Stimulated activated CD4-positive, alpha-beta T cell treated with anti-CD3 and anti-CD28 coated beads, Interleukin-1b, Interleukin-23, amount 100 ng/mL, for 48 hours (primary cell): ENCODE data around the gene TTC28.
"Not testable (repeated sequence)": the region's sequence is repeated elsewhere in the genome, so short reads cannot be mapped to it uniquely, and the experiment has no call there.

Experiments used
- DNase-seq: peaks from one replicate; pipeline ENCODE4 v3.0.0-alpha.2; 2020

The TTC28 gene

DNA sequence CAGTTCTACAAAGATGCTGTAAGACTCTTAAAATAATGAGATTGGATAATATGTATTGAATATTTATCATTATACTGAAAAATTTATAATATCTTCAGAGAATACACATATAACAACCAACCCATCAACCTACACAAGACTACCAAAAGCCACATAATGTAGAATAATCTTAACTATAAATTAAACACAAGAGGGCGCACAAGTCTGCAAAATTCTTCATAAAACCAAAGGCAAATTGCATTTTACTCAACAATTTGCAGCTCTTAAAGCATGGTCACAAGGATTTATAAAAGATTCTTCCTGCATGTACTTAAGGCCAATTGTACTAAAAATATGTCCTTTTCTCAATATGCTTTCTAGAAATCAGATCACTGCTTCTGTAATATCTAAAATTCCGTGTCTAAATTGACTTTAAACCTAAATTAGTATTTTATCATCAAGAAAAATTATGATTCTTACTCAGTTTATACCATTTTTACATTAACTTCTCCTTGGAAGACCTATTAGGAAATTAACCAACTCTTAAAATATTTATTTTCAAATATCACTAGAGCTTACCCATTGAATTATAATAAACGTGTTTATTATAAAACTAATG is 79.0 kb downstream of the TTC28 start:
- no peak for DNase-seq

DNA sequence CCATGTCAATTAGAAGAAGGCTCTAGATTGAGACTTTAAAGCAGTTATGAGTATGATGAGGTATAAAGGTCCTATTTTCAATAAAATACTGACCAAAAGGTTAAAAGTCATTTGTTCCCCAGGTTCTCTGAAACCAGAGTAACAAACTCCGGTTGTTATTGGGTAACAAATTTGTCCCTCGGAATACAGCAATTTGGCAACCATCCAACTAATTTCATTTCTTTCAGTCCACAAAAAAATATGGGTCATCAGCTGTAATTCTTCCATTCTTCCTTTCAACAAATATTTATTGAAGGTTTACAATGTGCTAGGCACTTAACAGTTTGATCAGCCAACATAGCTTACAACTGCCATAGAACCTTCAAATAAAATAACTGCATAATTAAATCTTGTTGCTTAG is 79.9 kb downstream of the TTC28 start:
- no peak for DNase-seq

DNA sequence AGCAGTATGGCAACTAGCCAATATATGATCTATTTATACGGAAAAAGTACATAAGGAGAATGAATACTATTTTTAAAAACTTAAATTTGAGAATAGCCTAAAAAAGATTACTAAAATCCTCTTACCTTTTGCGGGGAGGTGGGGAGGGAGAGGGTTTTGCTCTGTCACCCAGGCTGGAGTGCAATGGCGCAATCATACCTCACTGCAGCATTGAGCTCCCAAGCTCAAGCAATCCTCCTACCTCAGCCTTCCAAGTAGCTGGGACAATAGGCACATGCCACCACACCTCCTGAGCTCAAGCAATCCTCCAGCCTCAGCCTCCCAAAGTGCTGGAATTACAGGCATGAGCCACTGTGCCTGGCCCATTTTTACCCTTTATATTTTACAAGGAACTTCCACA is 82.0 kb downstream of the TTC28 start:
- DNase-seq, result no peak

DNA sequence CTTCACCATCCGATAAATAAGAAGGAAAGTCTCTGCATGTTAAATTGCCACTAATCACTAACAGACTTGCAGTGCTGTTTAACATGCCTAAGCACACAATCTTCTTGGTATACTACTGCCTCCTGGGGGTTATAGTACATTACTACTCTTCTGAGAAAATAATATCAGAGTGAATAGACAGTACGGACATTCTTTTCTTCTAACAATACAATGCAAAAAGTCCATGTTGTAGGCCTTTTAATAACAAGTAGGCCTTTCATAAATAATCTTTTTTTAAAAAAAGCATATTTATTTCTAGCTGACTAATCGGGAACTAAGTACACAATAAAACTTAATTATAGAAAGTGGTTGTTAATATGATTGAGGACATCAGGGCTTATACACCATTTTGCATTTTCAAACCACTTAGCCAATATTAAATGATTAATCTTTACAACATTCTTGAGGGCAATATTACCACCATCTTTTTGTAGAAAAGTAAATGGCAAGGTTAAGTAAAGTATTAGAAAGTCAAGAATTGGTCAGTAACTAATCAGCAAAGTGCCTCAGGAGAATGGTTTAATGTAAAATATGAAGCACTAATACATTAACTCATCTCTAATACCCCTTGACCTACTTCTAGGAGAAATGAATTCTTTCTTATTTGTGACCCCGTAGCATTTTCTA is 84.7 kb downstream of the TTC28 start:
- DNase-seq, result no peak

DNA sequence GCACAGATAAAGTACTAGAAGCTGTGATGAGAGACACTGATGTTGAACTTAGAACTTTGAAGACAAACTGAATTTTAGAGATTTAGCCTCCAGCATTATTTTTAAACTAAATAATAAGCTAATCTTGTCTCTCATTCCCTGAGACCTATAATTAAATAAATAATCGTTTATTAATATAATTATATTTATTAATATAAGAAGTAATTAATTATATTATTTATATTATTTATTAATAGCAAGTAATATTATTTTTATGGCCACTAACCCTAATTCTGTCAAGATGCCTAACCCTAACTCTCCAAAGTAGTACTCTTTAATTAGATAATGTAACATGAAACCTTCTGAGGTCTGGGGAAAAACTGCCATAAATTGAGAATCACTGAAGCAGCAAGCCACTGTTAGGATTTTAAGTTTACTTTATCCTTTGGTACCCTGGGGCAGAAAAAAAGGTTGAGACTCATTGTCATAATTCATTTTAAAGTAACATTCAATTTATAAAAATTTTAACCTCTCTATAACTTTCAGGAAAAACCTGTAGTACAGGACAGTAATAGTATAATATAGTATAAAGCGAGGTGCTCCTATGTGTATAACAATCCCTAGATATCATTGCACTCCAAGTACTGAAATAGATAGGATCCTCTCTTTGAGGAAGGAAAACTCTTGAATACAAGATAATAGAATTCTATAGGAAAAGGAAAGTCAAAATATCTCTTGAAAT is 85.4 kb downstream of the TTC28 start:
- no peak for DNase-seq

DNA sequence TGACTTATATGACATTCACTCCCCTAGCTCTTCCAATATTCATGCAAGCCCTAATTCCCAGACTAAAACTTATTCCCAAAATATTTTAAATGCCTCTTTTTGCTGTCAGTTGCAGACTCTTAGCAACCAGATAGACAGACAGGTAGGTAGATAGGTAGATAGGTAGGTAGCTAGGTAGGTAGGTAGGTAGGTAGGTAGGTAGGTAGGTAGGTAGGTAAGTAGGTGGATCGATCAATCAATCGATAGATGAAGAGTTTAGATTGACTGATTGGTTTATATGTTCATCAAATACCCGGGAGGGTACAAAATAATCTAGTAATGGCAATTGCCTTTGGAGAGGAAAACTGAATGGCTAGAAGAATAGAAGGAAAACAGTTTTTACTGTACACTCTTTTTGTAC is 86.3 kb downstream of the TTC28 start:
- no peak for DNase-seq

DNA sequence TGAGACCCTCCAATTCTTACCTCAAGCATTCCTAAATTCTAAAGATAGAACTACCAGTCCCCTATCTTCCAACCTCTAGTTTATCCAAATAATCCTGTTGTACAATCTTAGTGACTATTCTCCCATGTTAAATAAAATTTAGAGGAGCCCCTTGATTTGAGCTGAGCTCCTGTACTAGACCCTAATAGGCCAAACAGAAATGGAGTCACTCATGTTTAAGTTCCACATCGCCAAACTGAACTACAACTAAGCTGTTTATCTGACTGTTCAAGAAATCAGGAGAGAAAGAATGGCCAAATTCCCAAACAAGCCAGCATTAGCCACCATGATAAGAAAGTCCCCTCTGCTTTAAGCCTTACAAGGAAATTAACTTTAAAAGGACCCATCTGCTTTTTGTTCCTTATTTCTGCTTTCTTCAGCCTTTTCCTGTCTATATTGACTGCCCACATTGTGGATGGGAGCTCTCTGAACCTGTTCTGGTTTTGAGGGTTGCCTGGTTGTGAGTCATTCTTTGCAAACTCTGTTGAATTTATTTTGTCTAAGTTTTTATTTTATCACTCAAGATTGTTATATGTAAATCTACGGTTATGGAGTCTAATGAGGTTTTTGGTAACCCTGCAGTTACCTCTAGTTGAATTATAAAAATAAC is 90.4 kb downstream of the TTC28 start:
- DNase-seq, result no peak

DNA sequence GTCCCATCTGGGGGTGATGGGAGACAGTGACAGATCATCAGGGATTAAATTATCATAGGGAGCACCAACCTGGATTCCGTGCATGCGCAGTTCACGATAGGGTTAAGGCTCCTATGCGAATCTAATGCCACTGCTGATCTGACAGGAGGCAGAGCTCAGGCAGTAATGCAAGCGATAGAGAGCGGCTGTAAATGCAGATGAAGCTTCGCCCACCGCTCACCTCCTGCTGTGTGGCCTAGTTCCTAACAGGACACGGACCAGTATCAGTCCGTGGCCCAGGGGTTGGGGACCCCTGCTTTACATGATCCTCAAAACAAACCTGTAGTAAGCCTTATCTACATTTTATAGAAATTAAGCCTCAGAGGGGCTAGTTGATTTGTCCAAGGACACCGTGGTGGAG is 94.3 kb downstream of the TTC28 start:
- DNase-seq, result no peak

DNA sequence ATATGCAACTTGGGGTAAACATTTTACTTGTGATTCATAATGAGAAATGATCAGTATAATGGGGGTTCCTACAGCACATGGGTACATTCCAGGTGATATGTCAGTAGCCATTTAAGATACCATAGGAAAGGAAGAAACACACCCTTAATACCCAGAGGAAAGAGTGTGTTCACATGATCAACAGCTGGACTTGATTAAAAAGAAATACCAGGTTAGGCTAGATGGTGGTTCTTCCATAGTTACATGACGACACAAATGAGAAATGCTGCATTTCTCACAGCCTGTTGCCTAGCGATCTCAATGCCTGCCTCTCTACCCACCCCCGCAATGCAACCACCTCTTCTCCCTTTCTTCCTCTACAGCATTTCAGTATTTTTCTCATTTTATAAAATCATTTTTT is 96.8 kb downstream of the TTC28 start:
- no peak for DNase-seq

DNA sequence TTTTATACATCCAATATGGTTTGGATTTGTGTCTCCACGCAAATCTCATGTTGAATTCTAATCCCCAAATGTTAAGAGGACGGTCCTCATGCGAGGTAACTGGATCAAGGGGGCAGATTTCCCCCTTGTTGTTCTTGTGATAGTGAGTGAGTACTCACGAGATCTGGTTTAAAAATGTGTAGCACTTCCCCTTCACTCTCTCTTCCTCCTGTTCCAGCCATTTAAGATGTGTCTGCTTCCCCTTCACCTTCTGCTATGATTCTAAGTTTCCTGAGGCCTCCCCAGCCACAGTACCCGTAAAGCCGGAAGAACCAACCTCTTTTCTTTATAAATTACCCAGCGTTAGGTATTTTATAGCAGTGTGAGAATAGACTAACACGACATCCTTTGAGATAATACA is 98.6 kb downstream of the TTC28 start:
- no peak for DNase-seq

DNA sequence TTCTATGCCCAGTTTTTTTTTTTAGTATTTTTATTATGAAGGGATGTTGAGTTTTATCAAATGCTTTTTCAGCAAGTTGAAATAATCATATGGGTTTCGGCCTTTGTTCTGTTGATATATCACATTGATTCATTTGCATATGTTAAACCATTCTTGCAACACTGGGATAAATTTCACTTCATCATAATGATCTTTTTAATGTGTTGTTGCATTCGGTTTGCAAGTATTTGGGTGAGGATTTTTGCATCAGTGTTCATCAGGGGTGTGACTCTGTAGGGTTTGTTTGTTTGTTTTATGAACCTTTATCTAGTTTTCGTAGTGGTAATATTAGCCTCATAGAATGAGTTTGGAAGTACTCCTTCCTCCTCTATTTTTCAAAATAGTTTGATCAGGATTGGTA is 103.5 kb downstream of the TTC28 start:
- no peak for DNase-seq

DNA sequence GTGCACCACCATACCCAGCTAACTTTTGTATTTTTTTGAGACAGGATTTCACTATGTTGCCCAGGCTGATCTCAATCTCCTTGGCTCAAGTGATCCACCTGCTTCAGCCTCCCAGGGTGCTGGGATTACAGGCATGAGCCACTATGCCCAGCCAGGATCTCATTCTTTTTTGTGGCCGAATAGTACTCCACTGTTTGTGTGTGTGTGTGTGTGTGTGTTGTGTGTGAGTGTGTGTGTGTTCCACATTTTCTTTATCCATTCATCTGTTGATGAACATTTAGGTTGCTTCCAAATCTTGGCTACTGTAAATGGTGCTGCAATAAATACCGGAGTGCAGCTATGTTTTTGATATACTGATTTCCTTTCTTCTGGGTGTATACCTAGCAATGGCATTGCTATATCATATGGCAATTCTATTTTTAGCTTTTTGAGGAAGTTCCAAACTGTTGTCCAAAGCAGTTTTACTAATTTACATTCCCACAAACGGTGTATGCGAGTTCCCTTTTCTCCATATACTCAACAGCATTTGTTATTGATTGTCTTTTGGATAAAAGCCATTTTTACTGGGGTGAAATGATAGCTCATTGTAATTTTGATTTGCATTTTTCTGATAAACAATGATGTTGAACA is 105.4 kb downstream of the TTC28 start:
- no peak for DNase-seq

DNA sequence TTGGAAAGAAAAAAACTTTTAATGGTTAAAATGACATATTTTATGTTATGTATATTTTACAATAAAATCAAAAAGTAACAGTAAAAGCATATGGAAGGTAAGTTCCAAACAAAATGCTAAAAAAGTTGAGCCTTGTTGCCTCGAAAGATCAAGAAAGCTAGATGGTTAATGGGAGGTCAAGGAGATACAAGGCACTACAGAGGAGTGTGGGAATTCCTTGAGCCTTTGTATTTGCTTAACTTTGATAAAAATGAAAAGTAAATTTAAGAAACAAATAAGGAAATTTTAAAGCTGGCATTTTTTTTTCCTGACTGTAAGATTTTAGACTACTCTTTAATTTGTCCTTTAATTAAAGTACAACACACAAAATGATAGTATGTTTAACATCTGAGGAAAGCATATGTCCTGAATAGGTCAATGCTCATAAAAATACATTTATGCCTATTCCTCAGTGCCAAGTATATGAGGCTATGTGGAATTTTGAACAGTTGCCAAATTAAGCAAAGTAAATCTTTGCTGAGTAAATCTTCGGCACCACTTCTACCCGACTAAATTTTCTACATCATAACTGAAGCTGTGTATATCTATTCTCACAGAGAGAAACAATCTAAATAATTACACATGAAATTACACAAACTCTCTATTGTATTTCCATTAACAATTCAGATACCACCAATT is 108.8 kb downstream of the TTC28 start:
- DNase-seq, result no peak

DNA sequence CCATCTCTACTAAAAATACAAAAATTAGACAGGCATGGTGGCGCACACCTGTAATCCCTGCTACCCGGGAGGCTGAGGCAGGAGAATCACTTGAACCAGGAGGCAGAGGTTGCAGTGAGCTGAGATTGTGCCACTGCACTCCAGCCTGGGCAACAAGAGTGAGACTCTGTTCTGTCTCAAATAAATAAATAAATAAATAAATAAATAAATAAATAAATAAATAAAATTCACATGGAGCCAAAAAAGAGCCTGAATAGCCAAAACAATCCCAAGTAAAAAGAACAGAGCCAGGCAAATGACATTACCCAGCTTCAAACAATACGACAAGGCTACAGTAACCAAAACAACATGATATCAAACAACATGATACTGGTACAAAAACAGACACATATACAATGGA is 110.7 kb downstream of the TTC28 start:
- DNase-seq, result not testable (repeated sequence)

DNA sequence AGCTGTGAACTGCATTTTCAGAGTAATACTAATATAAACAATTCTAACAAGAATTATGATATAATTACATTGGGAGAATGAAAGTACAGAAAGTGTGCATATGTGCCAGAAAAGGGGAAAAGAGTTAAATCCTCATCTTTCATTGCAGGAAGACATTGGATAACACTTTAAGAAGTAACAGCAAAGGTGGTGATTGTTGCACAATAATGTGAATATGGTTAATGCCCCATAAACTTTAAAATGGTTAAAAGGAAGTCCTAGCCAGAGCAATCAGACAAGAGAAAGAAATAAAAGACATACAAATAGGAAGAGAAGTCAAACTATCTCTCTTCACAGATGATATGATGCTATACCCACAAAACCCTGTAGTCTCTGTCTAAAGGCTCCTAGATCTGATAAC is 111.5 kb downstream of the TTC28 start:
- DNase-seq, result no peak

DNA sequence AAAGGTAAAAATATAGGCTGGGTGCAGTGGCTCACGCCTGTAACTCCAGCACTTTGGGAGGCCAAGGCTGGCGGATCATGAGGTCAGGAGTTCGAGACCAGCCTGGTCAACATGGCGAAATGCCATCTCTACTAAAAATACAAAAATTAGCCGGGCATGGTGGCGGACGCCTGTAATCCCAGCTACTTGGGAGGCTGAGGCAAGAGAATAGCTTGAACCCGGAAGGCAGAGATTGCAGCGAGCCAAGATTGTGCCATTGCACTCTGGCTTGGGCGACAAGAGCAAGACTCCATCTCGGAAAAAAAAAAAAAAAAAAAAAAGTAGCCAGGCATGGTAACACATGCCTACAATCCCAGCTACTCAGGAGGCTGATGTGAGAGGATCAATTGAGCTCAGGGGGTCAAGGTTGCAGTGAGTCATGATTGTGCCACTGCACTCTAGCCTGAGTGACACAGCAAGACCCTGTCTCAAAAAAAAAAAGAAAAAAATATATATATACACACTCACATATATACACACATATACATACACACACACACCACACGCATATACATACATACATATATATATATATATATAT is 112.6 kb downstream of the TTC28 start:
- not testable (repeated sequence) for DNase-seq

DNA sequence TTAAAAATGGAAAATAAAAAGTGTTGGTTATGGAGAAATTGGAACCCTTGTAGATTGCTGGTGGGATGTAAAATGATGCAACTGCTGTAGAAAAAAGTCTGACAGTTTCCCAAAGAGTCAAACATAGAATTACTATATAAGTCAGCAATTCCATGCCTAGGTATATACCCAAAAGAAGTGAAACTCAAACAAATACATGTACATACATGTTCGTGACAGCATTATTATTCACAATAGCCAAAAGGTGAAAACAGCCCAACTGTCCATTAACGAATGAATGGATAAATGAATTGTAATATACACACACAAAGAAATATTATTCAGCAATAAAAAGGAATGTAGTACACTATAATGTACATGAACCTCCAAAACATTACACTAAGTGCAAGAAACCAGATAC is 116.0 kb downstream of the TTC28 start:
- DNase-seq, result no peak

DNA sequence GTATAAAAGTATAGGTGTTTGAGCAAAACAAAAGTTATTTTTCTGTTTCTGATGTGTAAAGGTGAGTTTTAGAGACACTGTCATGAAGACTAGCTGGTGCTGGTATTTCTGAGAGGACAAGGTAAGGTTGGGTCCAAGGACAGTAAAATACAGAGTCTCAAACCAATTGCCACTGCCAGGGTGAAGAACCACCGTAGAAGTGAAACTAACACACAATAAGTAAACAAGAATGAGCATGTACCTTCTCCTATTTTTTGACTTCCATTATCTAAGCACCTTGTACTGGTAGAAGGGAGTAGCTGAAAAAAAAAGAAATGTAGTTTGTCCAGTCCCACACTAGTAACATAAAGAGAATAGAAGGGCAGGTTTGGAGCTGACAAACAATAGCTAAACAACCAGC is 117.3 kb downstream of the TTC28 start:
- DNase-seq, result no peak

DNA sequence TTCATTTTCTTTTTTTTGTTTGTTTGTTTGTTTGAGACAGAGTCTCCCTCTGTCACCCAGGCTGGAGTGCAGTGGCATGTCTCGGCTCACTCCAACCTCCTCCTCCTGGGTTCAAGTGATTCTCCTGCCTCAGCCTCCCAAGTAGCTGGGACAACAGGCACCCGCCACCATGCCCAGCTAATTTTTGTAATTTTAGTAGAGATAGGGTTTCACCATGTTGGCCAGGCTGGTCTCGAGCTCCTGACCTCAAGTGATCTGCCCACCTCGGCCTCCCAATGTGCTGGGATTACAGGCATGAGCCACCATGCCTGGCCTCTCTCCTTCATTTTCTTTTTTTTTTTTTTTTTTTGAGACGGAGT is 118.9 kb downstream of the TTC28 start:
- not testable (repeated sequence) for DNase-seq

DNA sequence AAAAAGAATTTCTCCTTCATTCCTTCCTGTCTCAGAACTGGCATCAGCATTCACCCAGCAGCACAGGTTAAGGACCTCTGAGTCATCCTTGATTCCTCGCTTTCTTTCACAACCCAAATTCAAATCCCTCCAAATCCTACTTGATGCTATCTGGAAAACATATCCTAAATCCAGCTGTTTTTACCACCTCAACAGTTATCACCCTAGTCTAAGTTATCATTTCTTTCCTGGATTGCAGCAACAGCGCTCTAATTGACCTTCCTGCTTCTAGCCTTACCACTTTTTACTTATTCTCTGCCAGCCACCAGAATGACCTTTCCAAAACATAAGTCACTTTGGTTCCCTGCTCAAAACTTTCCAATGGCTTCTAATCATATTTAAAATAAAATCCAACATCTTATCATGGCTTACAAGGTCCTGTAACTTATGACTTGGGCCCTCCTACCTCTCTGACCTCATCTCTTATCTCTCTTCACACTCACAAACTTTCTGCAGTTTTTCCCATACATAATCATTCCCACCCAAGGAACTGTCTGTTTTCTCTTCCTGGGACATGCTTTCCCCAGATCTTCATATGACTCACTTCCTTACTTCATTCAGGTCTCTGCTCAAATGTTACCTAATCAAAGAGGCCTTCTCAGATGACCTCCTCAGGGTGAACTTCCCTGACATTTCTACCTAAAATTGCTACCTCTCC is 119.4 kb downstream of the TTC28 start:
- no peak for DNase-seq

DNA sequence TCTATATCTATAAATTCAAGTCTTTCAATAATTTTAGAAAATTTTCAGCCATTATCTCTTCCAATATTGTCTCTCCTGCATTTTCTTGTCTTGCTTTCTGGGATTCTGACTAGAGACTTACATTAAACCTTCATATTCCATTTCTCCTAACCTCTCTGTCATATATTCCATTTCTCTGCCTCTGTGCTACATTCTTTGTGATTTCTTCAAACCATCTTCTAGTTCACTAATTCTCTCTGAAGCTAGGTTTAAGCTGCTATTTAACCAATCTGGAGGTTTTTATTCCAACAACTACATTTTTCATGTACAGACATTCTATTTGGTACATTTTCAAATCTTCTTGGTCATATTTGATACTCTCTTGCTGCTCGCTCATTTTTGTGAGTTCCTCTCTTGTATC is 122.5 kb downstream of the TTC28 start:
- DNase-seq, result no peak
